Glutamatergic neuron (in vitro differentiated cells): ENCODE measurements around the gene MAST4. TPM values are rescaled to one million over a fixed set of nuclear protein-coding genes. Genes with fewer than 3 reads are reported as not detected.

Source experiments
- DNase-seq: peaks from one replicate; pipeline ENCODE4 v3.0.0; 2022
- H3K27ac Mint-ChIP-seq: one replicate; pipeline ENCODE4 v1.8.0; 2020; ENCODE audit warnings: mild to moderate bottlenecking, mixed read lengths, inconsistent platforms; ENCODE audit not compliant: unreplicated experiment
- H3K27me3 Mint-ChIP-seq: one replicate; pipeline ENCODE4 v1.8.0; 2020; ENCODE audit warnings: mild to moderate bottlenecking, moderate library complexity, mixed read lengths, inconsistent platforms; ENCODE audit not compliant: unreplicated experiment
- H3K36me3 Mint-ChIP-seq: one replicate; pipeline ENCODE4 v1.8.0; 2020; ENCODE audit warnings: mild to moderate bottlenecking, mixed read lengths, inconsistent platforms; ENCODE audit not compliant: unreplicated experiment
- H3K4me1 Mint-ChIP-seq: one replicate; pipeline ENCODE4 v1.8.0; 2020; ENCODE audit warnings: mild to moderate bottlenecking, low read depth, mixed read lengths, inconsistent platforms; ENCODE audit not compliant: unreplicated experiment
- H3K4me3 Mint-ChIP-seq: one replicate; pipeline ENCODE4 v1.8.0; 2020; ENCODE audit warnings: mild to moderate bottlenecking, mixed read lengths, inconsistent platforms; ENCODE audit not compliant: unreplicated experiment
- H3K9me3 Mint-ChIP-seq: one replicate; pipeline ENCODE4 v1.8.0; 2020; ENCODE audit warnings: mild to moderate bottlenecking, moderate library complexity, mixed read lengths, inconsistent platforms; ENCODE audit not compliant: unreplicated experiment
- total RNA-seq: library from RNA; stranded (reverse); fragmentation: NEBNext Ultra II Directional; extraction: Animal tissue kit (Norgen Biotek cat#: 25700); gene quantifications from one replicate; pipeline ENCODE4 v1.2.1, GENCODE V29; 2021; ENCODE audit not compliant: unreplicated experiment
- TF ChIP-seq, protein P1 (sequence below): fragments of 200-600 bp; sonication (generic); IDR thresholded peaks from one replicate; pipeline ENCODE4 v1.5.0; 2021; ENCODE audit not compliant: partially characterized antibody, unreplicated experiment

MAST4 gene
- total RNA-seq, 1 donor from 2014 or later = 11.5 TPM

GRCh38 chr5:66963559-66963971 lies 367.4 kb downstream of the MAST4 start:
- no peaks in the 10 kb centered on the region for H3K9me3 Mint-ChIP-seq
- peaks cover 24% of the 10 kb centered on the region for H3K4me1 Mint-ChIP-seq
- H3K27ac Mint-ChIP-seq = no peak overlapping the region
- TF ChIP-seq, protein P1, sequence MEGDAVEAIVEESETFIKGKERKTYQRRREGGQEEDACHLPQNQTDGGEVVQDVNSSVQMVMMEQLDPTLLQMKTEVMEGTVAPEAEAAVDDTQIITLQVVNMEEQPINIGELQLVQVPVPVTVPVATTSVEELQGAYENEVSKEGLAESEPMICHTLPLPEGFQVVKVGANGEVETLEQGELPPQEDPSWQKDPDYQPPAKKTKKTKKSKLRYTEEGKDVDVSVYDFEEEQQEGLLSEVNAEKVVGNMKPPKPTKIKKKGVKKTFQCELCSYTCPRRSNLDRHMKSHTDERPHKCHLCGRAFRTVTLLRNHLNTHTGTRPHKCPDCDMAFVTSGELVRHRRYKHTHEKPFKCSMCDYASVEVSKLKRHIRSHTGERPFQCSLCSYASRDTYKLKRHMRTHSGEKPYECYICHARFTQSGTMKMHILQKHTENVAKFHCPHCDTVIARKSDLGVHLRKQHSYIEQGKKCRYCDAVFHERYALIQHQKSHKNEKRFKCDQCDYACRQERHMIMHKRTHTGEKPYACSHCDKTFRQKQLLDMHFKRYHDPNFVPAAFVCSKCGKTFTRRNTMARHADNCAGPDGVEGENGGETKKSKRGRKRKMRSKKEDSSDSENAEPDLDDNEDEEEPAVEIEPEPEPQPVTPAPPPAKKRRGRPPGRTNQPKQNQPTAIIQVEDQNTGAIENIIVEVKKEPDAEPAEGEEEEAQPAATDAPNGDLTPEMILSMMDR = no peak
- no peak overlapping the region for H3K4me3 Mint-ChIP-seq
- no peaks in the 10 kb centered on the region for H3K27me3 Mint-ChIP-seq
- no peak for DNase-seq
- H3K36me3 Mint-ChIP-seq = no peaks in the 10 kb centered on the region

GRCh38 chr5:66966439-66966838 lies 370.2 kb downstream of the MAST4 start:
- Mint-ChIP-seq H3K27me3 (peaks cover 1% of the 10 kb centered on the region), H3K36me3 (no peaks in the 10 kb centered on the region), H3K4me1 (peaks cover 3% of the 10 kb centered on the region), H3K27ac (no peak overlapping the region), H3K9me3 (no peaks in the 10 kb centered on the region), H3K4me3 (no peak overlapping the region)
- no peak for DNase-seq
- TF ChIP-seq, protein P1 = no peak

GRCh38 chr5:66967102-66967501 lies 370.9 kb downstream of the MAST4 start:
- H3K27ac Mint-ChIP-seq = no peak overlapping the region
- no peak for DNase-seq
- H3K9me3 Mint-ChIP-seq = no peaks in the 10 kb centered on the region
- peaks cover 3% of the 10 kb centered on the region for H3K4me1 Mint-ChIP-seq
- H3K36me3 Mint-ChIP-seq = no peaks in the 10 kb centered on the region
- peaks cover 1% of the 10 kb centered on the region for H3K27me3 Mint-ChIP-seq
- TF ChIP-seq, protein P1 = no peak
- H3K4me3 Mint-ChIP-seq = no peak overlapping the region

DNA sequence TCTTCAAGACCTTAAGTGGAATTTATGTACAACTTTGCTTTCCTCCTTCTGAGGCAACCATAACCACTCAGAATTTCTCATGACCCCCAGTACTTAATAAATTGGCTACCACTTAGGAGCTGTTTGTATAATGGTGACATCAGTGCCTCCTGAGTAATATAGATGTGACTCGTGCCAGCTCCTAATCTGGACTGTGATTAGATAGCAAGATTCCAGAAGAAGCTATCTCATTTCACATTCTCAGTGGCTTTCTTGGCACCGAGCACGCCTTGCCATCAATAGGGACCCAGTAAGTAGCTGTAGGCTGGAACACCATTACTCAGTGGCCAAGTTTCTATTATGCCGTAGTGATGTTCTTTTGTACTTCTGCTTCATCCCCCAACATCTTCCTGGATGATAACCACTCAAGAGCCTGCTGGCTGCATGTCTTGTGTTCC lies 371.7 kb downstream of the MAST4 start:
- H3K27me3 Mint-ChIP-seq = peaks cover 1% of the 10 kb centered on the region
- no peaks in the 10 kb centered on the region for H3K36me3 Mint-ChIP-seq
- H3K27ac Mint-ChIP-seq = no peak overlapping the region
- peaks cover 3% of the 10 kb centered on the region for H3K4me1 Mint-ChIP-seq
- TF ChIP-seq, protein P1 = no peak
- no peak for DNase-seq
- no peak overlapping the region for H3K4me3 Mint-ChIP-seq
- no peaks in the 10 kb centered on the region for H3K9me3 Mint-ChIP-seq

GRCh38 chr5:66969484-66969883 lies 373.3 kb downstream of the MAST4 start:
- TF ChIP-seq, protein P1 = no peak

More at GRCh38 chr5:66969484-66969883, 373.3 kb downstream of the MAST4 start:
- Mint-ChIP-seq H3K27ac (no peak overlapping the region), H3K9me3 (no peaks in the 10 kb centered on the region), H3K4me3 (no peak overlapping the region), H3K27me3 (peaks cover 1% of the 10 kb centered on the region), H3K4me1 (no peaks in the 10 kb centered on the region), H3K36me3 (no peaks in the 10 kb centered on the region)
- DNase-seq = no peak
